OCI-LY3 (cell line): ENCODE data around the gene GAL3ST2.
"Not testable (repeated sequence)": the region's sequence is repeated elsewhere in the genome, so short reads cannot be mapped to it uniquely, and the experiment has no call there.

ENCODE experiments used
- EZH2phosphoT487 ChIP-seq: fragments of 200-600 bp; shearing (Covaris generic); IDR thresholded peaks from 2 replicates; pipeline ENCODE4 v1.6.1; 2018; ENCODE audit warnings: antibody characterized with exemption, mixed run types, low read depth
- TF ChIP-seq, protein P1 (sequence below): fragments of 200-600, 300-600 bp; sonication (generic); IDR thresholded peaks from 2 replicates; pipeline ENCODE4 v1.5.1; 2014; ENCODE audit warnings: antibody characterized with exemption, low read length, low read depth

DNA sequence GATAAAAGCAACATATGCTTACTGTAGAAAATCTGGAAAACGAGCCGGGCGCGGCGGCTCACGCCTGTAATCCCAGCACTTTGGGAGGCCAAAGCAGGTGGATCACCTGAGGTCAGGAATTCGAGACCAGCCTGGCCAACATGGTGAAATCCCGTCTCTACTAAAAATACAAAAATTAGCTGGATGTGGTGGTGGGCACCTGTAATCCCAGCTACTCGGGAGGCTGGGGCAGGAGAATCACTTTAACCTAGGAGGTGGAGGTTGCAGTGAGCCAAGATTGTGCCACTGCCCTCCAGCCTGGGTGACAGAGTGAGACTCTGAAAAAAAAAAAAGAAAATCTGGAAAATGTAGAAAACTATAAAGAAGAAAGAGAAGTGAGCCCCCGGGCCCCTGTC lies 41.2 kb downstream of the GAL3ST2 start:
- TF ChIP-seq, protein P1, sequence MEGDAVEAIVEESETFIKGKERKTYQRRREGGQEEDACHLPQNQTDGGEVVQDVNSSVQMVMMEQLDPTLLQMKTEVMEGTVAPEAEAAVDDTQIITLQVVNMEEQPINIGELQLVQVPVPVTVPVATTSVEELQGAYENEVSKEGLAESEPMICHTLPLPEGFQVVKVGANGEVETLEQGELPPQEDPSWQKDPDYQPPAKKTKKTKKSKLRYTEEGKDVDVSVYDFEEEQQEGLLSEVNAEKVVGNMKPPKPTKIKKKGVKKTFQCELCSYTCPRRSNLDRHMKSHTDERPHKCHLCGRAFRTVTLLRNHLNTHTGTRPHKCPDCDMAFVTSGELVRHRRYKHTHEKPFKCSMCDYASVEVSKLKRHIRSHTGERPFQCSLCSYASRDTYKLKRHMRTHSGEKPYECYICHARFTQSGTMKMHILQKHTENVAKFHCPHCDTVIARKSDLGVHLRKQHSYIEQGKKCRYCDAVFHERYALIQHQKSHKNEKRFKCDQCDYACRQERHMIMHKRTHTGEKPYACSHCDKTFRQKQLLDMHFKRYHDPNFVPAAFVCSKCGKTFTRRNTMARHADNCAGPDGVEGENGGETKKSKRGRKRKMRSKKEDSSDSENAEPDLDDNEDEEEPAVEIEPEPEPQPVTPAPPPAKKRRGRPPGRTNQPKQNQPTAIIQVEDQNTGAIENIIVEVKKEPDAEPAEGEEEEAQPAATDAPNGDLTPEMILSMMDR = not testable (repeated sequence)
- TF ChIP-seq EZH2phosphoT487 = not testable (repeated sequence)
